SIG-M5 (cell line): Measurements from ENCODE around the gene SP140.
"Not testable (repeated sequence)": the region's sequence is repeated elsewhere in the genome, so short reads cannot be mapped to it uniquely, and the experiment has no call there.

Experiments
- DNase-seq: peaks from one replicate; lab custom pipeline; 2025; lab: John Stamatoyannopoulos, UW

The SP140 gene

DNA sequence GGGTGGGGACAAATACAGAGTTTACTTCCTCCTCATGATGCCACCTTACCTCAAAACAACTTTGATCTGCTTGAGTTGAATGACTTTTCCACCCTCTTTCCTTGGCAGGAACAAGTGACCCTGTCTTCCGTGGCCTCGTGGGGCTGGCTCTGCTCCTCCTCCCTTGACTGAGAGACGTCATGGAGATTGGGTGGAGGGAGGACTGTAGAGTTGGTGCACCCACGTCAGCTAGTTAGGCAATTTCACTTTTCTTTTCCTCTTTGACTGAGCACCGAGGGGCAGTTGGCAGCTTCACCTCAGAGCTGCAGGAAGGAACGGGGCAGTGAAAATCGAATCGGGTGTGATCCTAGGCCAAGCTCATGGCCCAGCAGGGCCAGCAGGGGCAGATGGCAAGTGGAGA is at the start of gene SP140:
TSS of gene SP140 (plus strand) at position 251 of the 400 bp plus-strand sequence. CDS start at position 360, 109 bp downstream.
- no peak for DNase-seq

- no peak for DNase-seq
Observed at GRCh38 chr2:230176996-230177395, 48.5 kb upstream of the SP140 start.

GRCh38 chr2:230178546-230179485 is 46.7 kb upstream of the SP140 start:
- no peak for DNase-seq

GRCh38 chr2:230179907-230180306 is 45.6 kb upstream of the SP140 start:
- no peak for DNase-seq

- no peak for DNase-seq
Observed at GRCh38 chr2:230181195-230181594, 44.3 kb upstream of the SP140 start.

GRCh38 chr2:230184727-230185578 is 40.6 kb upstream of the SP140 start:
- DNase-seq = no peak

DNA sequence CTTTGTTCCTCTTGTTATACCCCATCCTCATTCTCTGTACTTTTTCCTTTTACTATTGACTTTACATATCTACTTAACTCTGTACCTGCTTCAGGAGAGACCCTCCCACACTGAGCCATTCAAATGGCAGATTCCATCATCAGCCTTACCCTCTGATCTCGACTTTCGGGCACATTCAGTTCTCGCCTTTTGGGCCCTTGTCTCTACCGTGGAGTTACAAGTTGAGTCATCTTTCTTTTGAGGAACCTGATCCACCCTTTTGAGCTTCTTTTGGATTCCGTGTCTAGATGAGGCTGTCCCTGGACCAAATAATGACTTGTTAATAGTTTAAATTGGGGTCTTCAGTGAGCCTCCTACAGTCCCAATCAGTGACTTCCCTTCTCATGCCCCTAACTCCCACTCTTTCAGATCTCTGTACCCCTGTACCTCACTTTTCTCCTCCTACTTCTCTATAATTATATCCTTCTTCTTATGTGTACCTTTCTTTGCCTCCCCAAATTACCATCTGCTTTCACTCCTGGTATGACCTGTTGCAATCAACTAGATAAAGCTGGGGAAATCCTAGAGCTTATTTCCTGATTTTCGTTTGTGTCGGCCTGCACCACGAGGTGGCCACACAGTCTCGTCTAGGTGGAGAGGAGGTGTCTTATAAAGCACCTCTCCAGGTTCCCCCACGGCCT is 23.0 kb upstream of the SP140 start:
- no peak for DNase-seq

DNA sequence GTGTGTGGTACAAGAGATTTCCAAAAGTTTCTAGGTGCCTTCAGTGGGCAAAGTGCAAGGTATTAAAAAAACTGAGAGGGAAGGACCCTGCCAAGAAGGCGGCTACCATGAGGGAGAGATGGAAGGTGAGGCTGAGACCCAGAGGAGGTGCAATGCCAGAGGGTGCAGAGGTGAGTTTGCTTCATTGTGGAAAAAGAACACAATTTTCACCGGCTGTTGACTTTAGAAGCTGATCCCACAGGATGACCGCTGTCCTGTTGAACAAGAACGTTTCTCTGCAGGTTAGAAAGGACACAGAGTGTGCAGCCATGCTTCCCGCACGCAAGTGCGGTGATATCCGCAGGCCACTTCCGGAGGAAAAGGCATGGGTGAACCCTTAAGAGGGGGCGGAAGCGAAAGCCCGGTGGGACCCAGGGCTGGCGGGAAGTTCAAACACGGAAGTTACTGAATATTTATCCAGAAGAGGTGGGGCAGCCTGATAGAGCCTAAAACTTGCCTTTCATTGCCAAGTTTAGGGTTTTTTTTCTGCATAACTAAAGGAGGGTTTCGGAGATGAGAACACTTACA is 22.3 kb upstream of the SP140 start:
- DNase-seq = no peak

DNA sequence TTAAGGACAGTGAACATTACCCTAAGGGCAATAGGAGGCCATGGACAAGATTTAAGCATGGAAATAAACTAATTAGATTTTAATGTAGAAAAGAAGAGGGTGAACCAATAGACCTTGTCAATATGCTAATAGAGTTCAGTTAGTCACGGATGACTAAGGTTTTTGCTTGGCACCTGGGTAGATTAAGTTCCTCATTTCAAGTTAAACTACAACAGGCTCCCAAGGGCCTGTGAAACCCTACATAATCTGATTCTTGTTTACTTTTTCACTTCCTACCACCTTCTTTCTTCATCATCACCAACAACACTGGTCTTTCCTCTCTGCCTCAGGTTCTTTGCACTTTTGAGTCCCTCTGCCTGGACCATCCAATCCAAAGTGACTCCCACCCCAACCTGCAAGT is 20.5 kb upstream of the SP140 start:
- DNase-seq = no peak

- DNase-seq = no peak
Observed at GRCh38 chr2:230205721-230206120, 19.8 kb upstream of the SP140 start.

GRCh38 chr2:230208576-230208975 is 17.0 kb upstream of the SP140 start:
- no peak for DNase-seq

- no peak for DNase-seq
Observed at GRCh38 chr2:230209422-230210051, 16.0 kb upstream of the SP140 start.

GRCh38 chr2:230216489-230216888 is 9.0 kb upstream of the SP140 start:
- DNase-seq = no peak

GRCh38 chr2:230217424-230217823 is 8.1 kb upstream of the SP140 start:
- DNase-seq = no peak

DNA sequence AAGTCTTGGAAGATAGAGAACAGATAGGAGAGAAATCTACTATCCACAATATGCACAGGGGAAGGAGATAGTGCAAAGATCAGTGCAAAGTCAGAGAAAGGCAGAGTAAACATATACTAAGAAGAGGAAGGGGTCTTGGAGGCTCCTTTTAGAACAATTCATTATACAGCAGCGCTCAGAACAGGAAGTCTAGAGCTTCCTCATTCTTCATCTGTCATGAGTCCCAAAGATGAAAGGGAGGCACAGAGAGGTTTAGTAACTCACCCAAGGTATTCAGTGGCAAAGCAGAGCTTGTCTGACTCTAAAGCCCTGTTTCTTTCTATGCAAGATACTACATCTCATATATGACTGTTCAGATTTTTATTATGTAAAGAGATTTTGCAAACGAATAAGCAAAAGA is 7.1 kb upstream of the SP140 start:
- peak; percentile 65 for DNase-seq

- peak; percentile 53 for DNase-seq
Observed at GRCh38 chr2:230219419-230220331, 5.9 kb upstream of the SP140 start, which contains the start of gene SP110. Gene SP110 (minus strand): TSS chr2:230219984. CDS start chr2:230216927, 3,057 bp downstream.

DNA sequence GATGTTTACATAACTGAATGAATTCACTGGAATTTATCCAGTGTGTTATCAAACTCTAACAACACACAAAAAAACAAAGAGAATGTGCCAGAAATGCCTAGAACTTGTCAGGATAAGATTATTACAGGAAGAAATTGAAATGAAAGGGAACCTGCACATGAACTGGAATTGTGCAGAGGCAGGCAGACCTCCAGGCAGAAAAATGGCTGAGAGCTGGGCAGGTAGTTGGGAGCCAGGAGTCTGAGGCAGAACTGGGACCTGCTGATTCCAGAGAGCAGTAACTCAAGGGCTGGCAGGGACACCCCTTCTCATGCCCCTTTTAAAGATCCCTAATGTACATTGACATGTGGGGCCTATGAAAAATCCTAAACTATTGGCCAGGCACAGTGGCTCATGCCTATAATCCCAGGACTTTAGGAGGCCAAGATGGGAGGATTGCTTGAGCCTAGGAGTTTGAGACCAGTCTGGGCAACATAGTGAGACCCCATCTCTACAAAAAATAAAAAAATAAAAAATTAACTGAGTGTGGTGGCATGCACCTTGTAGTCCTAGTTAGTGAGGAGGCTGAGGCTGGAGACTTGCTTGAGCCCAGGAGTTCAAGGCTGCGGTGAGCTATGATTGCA is 5.1 kb upstream of the SP140 start:
- DNase-seq = no peak

DNA sequence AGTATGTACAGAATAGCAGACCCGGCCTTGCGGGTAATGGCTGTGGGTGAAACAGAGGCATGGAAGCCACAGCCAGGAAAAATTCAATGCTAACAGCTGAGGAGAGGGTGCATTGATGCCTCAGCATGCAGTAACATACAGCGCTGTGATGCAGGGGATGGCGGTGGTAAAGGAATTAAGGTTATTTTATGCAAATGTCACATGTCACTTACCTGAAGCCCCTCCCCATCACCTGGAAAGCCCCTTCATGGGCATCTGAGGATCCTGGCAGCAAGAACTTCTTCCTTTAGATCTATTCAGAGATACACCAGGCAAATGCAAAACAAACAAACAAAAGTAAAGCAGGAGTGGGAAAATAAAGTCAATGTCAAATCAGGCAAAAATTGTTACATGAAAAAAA is 4.0 kb upstream of the SP140 start:
- no peak for DNase-seq

GRCh38 chr2:230222829-230223228 is 2.7 kb upstream of the SP140 start:
- DNase-seq = not testable (repeated sequence)

- no peak for DNase-seq
Observed at GRCh38 chr2:230224458-230224857, 1.1 kb upstream of the SP140 start.
